Measurements from ENCODE around the gene CAPG. TPM values are rescaled to one million over a fixed set of nuclear protein-coding genes. Genes with fewer than 3 reads are reported as not detected.
A peak's percentile ranks its signal among the peaks of the same experiment; 100 is the strongest.

CAPG gene
- total and polyA plus RNA-seq, 2 of the 4 experiments (the other 2 are of a cell fraction), result 79.9 to 98.3 TPM

GRCh38 chr2:85420536-85421259 is 10.5 kb upstream of the CAPG start:
- H3K4me2 ChIP-seq (ENCODE audit: low read depth, low read length), result peak overlapping the region; percentile 44
- H3K9ac ChIP-seq (ENCODE audit: low read depth, low read length), result peak overlapping the region; percentile 40

More at GRCh38 chr2:85420536-85421259, 10.5 kb upstream of the CAPG start:
- no peak for TF ChIP-seq MAFK (IDR thresholded peaks at IDR 0.05; ENCODE audit: low read depth, low read length)
- peak; percentile 99 for TF ChIP-seq SMC3 (IDR thresholded peaks at IDR 0.05; ENCODE audit: low read depth, low read length)
- TF ChIP-seq RAD21 (IDR thresholded peaks at IDR 0.05; ENCODE audit: low read length), result peak; percentile 100
- TF ChIP-seq BHLHE40 (IDR thresholded peaks at IDR 0.05; ENCODE audit: low read depth, low read length), result no peak
- peak; percentile 65; the same call in 1 of the 2 replicates for TF ChIP-seq MAZ (IDR thresholded peaks at IDR 0.05; ENCODE audit: borderline replicate concordance, low read depth, low read length)
- TF ChIP-seq CTCF (conservative IDR thresholded peaks at IDR 0.05; ENCODE audit: low read depth, low read length), result peak; percentile 97
- Histone ChIP-seq H3K23ac (ENCODE audit: low read depth, low read length) (peak overlapping the region; percentile 64), H4K5ac (ENCODE audit: low read depth, low read length) (peak overlapping the region; percentile 90), H3K56ac (ENCODE audit: extremely low read depth, insufficient read depth, low read length) (peak overlapping the region; percentile 67), H2AK9ac (replicated peaks; ENCODE audit: low read depth, low read length, poor library complexity) (peak overlapping the region; percentile 80), H3K27ac (ENCODE audit: insufficient read depth, low read length) (peak overlapping the region; percentile 85), H3K9me1 (ENCODE audit: insufficient read depth, low read length) (peaks cover 11% of the 10 kb centered on the region; the same call in 1 of the 2 replicates), H3K36me3 (ENCODE audit: control insufficient read depth, insufficient read depth, low read length) (no peaks in the 10 kb centered on the region), H2BK120ac (ENCODE audit: low read depth, low read length) (peak overlapping the region; percentile 94), H3K9me3 (ENCODE audit: control insufficient read depth, insufficient read depth, low read length) (no peaks in the 10 kb centered on the region), H3K4me3 (ENCODE audit: insufficient read depth, low read depth, low read length) (no peak overlapping the region), H2BK5ac (ENCODE audit: low read depth, low read length, poor library complexity, severe bottlenecking) (peak overlapping the region; percentile 78), H4K91ac (ENCODE audit: insufficient read depth, low read depth, low read length) (peak overlapping the region; percentile 92), H2AK5ac (ENCODE audit: low read depth, low read length) (peak overlapping the region; percentile 97), H3K18ac (ENCODE audit: low read depth, low read length) (peak overlapping the region; percentile 70), H3K14ac (replicated peaks; ENCODE audit: low read depth, low read length) (peak overlapping the region; percentile 82), H4K20me1 (ENCODE audit: insufficient read depth, low read length) (no peaks in the 10 kb centered on the region), H3K79me1 (ENCODE audit: low read depth in 1 of 2, low read length in 2 of 2) (peaks cover 0 to 36% of the 10 kb centered on the region in 2 experiments; a peak in 2 of 4 replicates), H2BK15ac (ENCODE audit: low read depth, low read length) (peak overlapping the region; percentile 98), H3K27me3 (ENCODE audit: control insufficient read depth, insufficient read depth, low read length) (no peaks in the 10 kb centered on the region), H3K4me1 (ENCODE audit: control insufficient read depth, insufficient read depth, low read length) (peaks cover 23% of the 10 kb centered on the region), H3K4ac (ENCODE audit: low read depth, low read length) (peak overlapping the region; percentile 96), H2BK20ac (ENCODE audit: low read depth, low read length) (peak overlapping the region; percentile 88), H4K8ac (ENCODE audit: low read depth in 2 of 2, low read length in 2 of 2) (peak overlapping the region; percentile 93 to 97), H2AFZ (replicated peaks; ENCODE audit: low read length, poor library complexity) (peak overlapping the region; percentile 93)
- CTCF ChIA-PET, result interaction anchor here (0.6 to 3.6 kb wide), 15 partner anchors 23 to 216 kb away, joined by 3 to 46 read pairs (median 4); partner anchors contain the start of genes GGCX and MAT2A
- WGBS, 2 experiments (ENCODE audit: extremely low coverage in 2 of 2, insufficient read length in 1 of 2), result 20% methylated on average over 10 of the region's 22 CpGs; no CpG with 5 or more reads in 1 of the 2 experiments
- DNase-seq (peak; percentile 77), ATAC-seq (ENCODE audit: low read depth) (peak; percentile 77)
- in situ Hi-C loops (cut with MboI; ENCODE audit: low sequenced_read_pairs), result loop anchor here (5.0 kb wide), 1 partner anchor 132 kb away; no protein-coding TSS in a partner anchor
- dilution Hi-C loops (cut with HindIII; ENCODE audit: low sequenced_read_pairs, unreplicated experiment), result no loop called here
- no TSS peak for BruUV-seq (replicated peaks)
- POLR2A ChIA-PET (ENCODE audit: unreplicated experiment), result interaction anchor here (0.8 to 3.0 kb wide), 4 partner anchors 119 to 131 kb away, joined by 3 to 16 read pairs (median 4); partner anchors contain the start of gene MAT2A
- intact Hi-C loops (cut with micrococcal nuclease), result loop anchor here (1.0 to 5.0 kb wide), 5 partner anchors 49 to 287 kb away; partner anchors contain the start of gene USP39

All from IMR-90 (cell line).